HepG2 (cell line): ENCODE measurements around the gene COX14. TPM values are rescaled to one million over a fixed set of nuclear protein-coding genes. Genes with fewer than 3 reads are reported as not detected.

Experiments used
- DNMT1 ChIP-seq: sonication (generic); formaldehyde crosslinking; IDR thresholded peaks from 2 replicates; pipeline ENCODE4 v1.5.1; 2020; ENCODE audit warnings: mild to moderate bottlenecking, missing genetic modification reagents
- ELF3 ChIP-seq: IDR thresholded peaks from 2 replicates; pipeline ENCODE4 v1.6.1; 2016; ENCODE audit warnings: missing genetic modification reagents, missing compliant biosample characterization
- MED13 ChIP-seq: sonication (generic); formaldehyde crosslinking; IDR thresholded peaks from 2 replicates; pipeline ENCODE4 v1.5.0; 2020; ENCODE audit warnings: missing genetic modification reagents
- MEF2D ChIP-seq: sonication (generic); formaldehyde crosslinking; IDR thresholded peaks from 2 replicates; pipeline ENCODE4 v1.5.1; 2020; ENCODE audit warnings: mild to moderate bottlenecking, missing genetic modification reagents
- PHB2 ChIP-seq: fragments of 450-650 bp; IDR thresholded peaks from 2 replicates; pipeline ENCODE4 v1.6.1; 2018; ENCODE audit not compliant: partially characterized antibody
- POLR2A ChIP-seq, 2 experiments: IDR thresholded peaks; 2 replicates each; pipeline ENCODE4 v1.6.1; 2011; ENCODE audit warnings: low read depth in 2 of 2, low read length in 2 of 2, mild to moderate bottlenecking in 1 of 2, moderate library complexity in 1 of 2; ENCODE audit not compliant: insufficient read depth in 1 of 2
- RNF219 ChIP-seq: sonication (generic); formaldehyde crosslinking; IDR thresholded peaks from 2 replicates; pipeline ENCODE4 v1.5.0; 2020; ENCODE audit warnings: mild to moderate bottlenecking, missing genetic modification reagents
- SAFB2 ChIP-seq: sonication (generic); formaldehyde crosslinking; IDR thresholded peaks from 2 replicates; pipeline ENCODE4 v1.5.1; 2020; ENCODE audit warnings: missing genetic modification reagents, low read depth, mild to moderate bottlenecking, borderline replicate concordance
- ZFP41 ChIP-seq: sonication (generic); formaldehyde crosslinking; IDR thresholded peaks from 2 replicates; pipeline ENCODE4 v1.4.0; 2020; ENCODE audit warnings: mild to moderate bottlenecking, missing genetic modification reagents, borderline replicate concordance
- ZFY ChIP-seq: sonication (generic); formaldehyde crosslinking; IDR thresholded peaks from 2 replicates; pipeline ENCODE4 v1.4.0; 2020; ENCODE audit warnings: missing genetic modification reagents
- ZFYVE20 ChIP-seq: sonication (generic); formaldehyde crosslinking; IDR thresholded peaks from 2 replicates; pipeline ENCODE4 v1.8.0; 2023; ENCODE audit warnings: low read depth, mild to moderate bottlenecking, moderate library complexity, missing genetic modification reagents, borderline replicate concordance
- ZNF234 ChIP-seq: sonication (generic); formaldehyde crosslinking; conservative IDR thresholded peaks from 2 replicates; pipeline ENCODE4 v1.5.1; 2020; ENCODE audit warnings: mild to moderate bottlenecking, missing genetic modification reagents
- ZNF460 ChIP-seq: sonication (generic); formaldehyde crosslinking; IDR thresholded peaks from 2 replicates; pipeline ENCODE4 v1.5.1; 2020; ENCODE audit warnings: missing genetic modification reagents, mild to moderate bottlenecking, borderline replicate concordance
- ZNF503 ChIP-seq: sonication (generic); formaldehyde crosslinking; IDR thresholded peaks from 2 replicates; pipeline ENCODE4 v1.4.0; 2020; ENCODE audit warnings: missing genetic modification reagents
- ZNF558 ChIP-seq: sonication (generic); formaldehyde crosslinking; IDR thresholded peaks from 2 replicates; pipeline ENCODE4 v1.9.0; 2022; ENCODE audit warnings: mild to moderate bottlenecking, missing genetic modification reagents, borderline replicate concordance
- ZNF564 ChIP-seq: sonication (generic); formaldehyde crosslinking; IDR thresholded peaks from 2 replicates; pipeline ENCODE4 v1.8.1; 2023; ENCODE audit warnings: mild to moderate bottlenecking, missing genetic modification reagents
- ZNF639 ChIP-seq: conservative IDR thresholded peaks from 2 replicates; pipeline ENCODE4 v1.6.1; 2018; ENCODE audit warnings: missing genetic modification reagents
- ZNF724P ChIP-seq: sonication (generic); formaldehyde crosslinking; IDR thresholded peaks from 2 replicates; pipeline ENCODE4 v1.8.0; 2022; ENCODE audit warnings: missing genetic modification reagents, borderline replicate concordance
- ZNF75D ChIP-seq: sonication (generic); formaldehyde crosslinking; IDR thresholded peaks from 2 replicates; pipeline ENCODE4 v1.8.1; 2023; ENCODE audit warnings: missing genetic modification reagents, mild to moderate bottlenecking, borderline replicate concordance
- ZNF781 ChIP-seq: sonication (generic); formaldehyde crosslinking; IDR thresholded peaks from 2 replicates; pipeline ENCODE4 v1.5.1; 2020; ENCODE audit warnings: borderline replicate concordance, mild to moderate bottlenecking, missing genetic modification reagents; ENCODE audit errors: not compliant biosample characterization
- polyA plus RNA-seq, 8 experiments: library from polyadenylated mRNA; depleted of rRNA in 3 of 8; stranded (reverse) in 7 of 8; unstranded in 1 of 8; fragments of >200 nt; fragmentation: Illumina TruSeq in 4 of 8; extraction: Trizol in 4 of 8; gene quantifications; 2 replicates each; pipeline versions ENCODE4 v1.2.1 to v1.2.3, GENCODE V29; 2011 to 2016; ENCODE audit warnings: low read depth in 4 of 8, missing spikeins in 1 of 8, mixed read lengths in 1 of 8; ENCODE audit not compliant: insufficient read depth in 1 of 8
- total RNA-seq, 5 experiments: library from RNA; depleted of rRNA; stranded (reverse); fragments of >200 nt; fragmentation: Illumina TruSeq; extraction: Trizol; gene quantifications; 2 replicates each; pipeline ENCODE4 v1.2.3, GENCODE V29; 2016; ENCODE audit warnings: low read depth in 1 of 5
- TF ChIP-seq, protein P1 (sequence below): IDR thresholded peaks from 2 replicates; pipeline ENCODE4 v1.6.1; 2012; ENCODE audit warnings: low read length, improper control_type of control experiment

Gene COX14
- total and polyA plus RNA-seq, 2 of the 13 experiments (the other 11 are each of a cell fraction or from before 2014, with no cell fraction given): 53.0 to 71.6 TPM

DNA sequence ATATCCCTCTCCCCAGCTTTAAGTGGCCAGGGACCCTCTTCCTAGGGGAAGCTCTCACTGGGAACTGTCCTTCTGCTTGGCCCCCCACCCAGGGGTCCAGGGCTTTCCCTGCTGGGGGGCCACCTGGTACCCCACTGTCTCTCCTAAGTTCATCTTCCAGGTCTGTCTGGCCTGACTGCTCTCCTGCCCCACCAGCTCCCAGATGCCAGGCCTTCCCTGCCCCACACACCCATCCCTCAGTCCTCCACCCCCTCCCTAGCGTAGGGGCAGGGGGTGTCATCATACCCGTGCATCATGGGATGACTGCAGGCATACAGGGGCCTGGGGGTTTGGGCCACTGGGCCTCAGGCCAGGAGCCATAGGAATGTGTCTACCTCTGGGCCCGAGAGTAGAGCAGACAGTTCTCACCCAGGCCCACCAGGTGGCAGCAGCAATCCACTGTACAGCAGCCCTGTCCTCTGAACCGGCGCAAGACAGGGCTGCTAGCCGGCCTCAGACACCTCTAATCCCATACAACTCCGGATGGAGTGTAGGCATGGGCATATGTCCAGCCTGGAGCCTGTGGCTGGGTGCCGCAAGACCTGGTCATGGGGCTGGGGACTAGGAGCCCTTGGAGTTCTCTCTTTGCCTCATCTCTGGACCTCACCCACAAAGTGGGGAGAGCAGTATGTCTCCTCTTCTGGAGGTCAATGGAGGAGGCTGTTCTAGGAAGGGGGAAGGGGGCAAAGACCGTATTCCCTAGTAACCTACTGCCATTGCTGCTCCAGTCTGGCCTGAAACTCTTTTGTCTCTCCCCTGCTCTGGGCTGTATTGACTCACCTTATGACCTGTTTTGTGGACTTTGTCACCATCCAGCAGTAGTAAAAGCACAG lies 36.9 kb upstream of the COX14 start (continued):
- TF ChIP-seq ZFY (CRISPR knock-in tag): peak; percentile 60; the same call in 1 of the 2 replicates
- TF ChIP-seq ELF3 (CRISPR knock-in tag): peak; percentile 73
- no peak for TF ChIP-seq ZNF639 (CRISPR knock-in tag)
- no peak for TF ChIP-seq ZNF460 (CRISPR knock-in tag)
- TF ChIP-seq ZFP41 (CRISPR knock-in tag): no peak
- TF ChIP-seq SAFB2 (CRISPR knock-in tag): no peak
- TF ChIP-seq PHB2: no peak
- TF ChIP-seq ZNF724P (CRISPR knock-in tag): no peak
- TF ChIP-seq MEF2D (CRISPR knock-in tag): no peak; the same call in 1 of the 2 replicates
- TF ChIP-seq ZNF75D: no peak
- no peak for TF ChIP-seq MED13 (CRISPR knock-in tag)
- 0 out of 2 replicates have a peak, but pooled peaks have one; percentile 19 for TF ChIP-seq DNMT1
- TF ChIP-seq RNF219 (CRISPR knock-in tag): no peak
- TF ChIP-seq ZNF234 (CRISPR knock-in tag): no peak
- TF ChIP-seq ZFYVE20: no peak
- no peak for TF ChIP-seq ZNF558 (CRISPR knock-in tag)
- peak; percentile 33 for TF ChIP-seq ZNF781 (CRISPR knock-in tag)
- TF ChIP-seq POLR2A (IDR thresholded peaks at IDR 0.05; ENCODE audit: insufficient read depth in 1 of 2, low read depth in 2 of 2, low read length in 2 of 2): peak in 1 of 2 experiments; percentile 28; a peak in 1 of 4 replicates
- TF ChIP-seq, protein P1, sequence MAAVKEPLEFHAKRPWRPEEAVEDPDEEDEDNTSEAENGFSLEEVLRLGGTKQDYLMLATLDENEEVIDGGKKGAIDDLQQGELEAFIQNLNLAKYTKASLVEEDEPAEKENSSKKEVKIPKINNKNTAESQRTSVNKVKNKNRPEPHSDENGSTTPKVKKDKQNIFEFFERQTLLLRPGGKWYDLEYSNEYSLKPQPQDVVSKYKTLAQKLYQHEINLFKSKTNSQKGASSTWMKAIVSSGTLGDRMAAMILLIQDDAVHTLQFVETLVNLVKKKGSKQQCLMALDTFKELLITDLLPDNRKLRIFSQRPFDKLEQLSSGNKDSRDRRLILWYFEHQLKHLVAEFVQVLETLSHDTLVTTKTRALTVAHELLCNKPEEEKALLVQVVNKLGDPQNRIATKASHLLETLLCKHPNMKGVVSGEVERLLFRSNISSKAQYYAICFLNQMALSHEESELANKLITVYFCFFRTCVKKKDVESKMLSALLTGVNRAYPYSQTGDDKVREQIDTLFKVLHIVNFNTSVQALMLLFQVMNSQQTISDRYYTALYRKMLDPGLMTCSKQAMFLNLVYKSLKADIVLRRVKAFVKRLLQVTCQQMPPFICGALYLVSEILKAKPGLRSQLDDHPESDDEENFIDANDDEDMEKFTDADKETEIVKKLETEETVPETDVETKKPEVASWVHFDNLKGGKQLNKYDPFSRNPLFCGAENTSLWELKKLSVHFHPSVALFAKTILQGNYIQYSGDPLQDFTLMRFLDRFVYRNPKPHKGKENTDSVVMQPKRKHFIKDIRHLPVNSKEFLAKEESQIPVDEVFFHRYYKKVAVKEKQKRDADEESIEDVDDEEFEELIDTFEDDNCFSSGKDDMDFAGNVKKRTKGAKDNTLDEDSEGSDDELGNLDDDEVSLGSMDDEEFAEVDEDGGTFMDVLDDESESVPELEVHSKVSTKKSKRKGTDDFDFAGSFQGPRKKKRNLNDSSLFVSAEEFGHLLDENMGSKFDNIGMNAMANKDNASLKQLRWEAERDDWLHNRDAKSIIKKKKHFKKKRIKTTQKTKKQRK: no peak
- TF ChIP-seq ZNF503 (CRISPR knock-in tag): no peak
- no peak for TF ChIP-seq ZNF564 (CRISPR knock-in tag)
